ENCODE data around the gene GATA6.

DNA sequence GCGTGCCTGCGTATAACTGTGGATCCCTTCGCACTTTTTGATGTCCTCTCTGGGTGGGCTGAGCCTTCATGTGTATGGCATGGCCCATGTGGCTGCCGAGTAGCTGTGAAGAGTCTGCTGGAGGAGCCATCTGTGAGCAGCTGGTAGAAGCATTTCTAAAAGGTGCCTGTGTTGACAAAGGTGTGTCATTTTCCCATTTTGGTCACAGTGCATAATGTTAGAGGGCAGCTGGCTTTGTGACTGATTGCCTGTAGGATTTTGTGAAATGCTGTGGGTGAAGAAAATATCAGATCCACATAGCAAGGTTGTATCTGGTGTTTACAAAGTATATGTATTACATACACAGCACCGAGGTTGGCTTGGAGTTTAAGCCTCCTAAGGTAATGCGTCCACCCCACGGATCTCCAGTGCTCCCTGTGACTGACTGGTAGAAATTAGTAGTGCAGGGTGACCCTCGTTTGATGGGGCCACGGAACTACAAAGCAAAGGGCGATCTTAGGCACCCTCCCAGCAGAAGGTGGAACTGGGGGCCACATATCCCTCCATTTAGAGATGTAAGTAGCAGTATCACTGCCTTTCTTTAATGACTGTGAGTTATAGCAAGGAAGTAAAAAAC, 16.5 kb downstream of the GATA6 start:
- TF ChIP-seq, protein P1, sequence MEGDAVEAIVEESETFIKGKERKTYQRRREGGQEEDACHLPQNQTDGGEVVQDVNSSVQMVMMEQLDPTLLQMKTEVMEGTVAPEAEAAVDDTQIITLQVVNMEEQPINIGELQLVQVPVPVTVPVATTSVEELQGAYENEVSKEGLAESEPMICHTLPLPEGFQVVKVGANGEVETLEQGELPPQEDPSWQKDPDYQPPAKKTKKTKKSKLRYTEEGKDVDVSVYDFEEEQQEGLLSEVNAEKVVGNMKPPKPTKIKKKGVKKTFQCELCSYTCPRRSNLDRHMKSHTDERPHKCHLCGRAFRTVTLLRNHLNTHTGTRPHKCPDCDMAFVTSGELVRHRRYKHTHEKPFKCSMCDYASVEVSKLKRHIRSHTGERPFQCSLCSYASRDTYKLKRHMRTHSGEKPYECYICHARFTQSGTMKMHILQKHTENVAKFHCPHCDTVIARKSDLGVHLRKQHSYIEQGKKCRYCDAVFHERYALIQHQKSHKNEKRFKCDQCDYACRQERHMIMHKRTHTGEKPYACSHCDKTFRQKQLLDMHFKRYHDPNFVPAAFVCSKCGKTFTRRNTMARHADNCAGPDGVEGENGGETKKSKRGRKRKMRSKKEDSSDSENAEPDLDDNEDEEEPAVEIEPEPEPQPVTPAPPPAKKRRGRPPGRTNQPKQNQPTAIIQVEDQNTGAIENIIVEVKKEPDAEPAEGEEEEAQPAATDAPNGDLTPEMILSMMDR (tag by site-specific recombination; IDR thresholded peaks at IDR 0.05) = no peak
- TF ChIP-seq ZNF529 (tag by site-specific recombination; IDR thresholded peaks at IDR 0.05; ENCODE audit: insufficient replicate concordance) = no peak
- no peak for TF ChIP-seq ZNF76 (tag by site-specific recombination; IDR thresholded peaks at IDR 0.05; ENCODE audit: borderline replicate concordance, low read depth)
- TF ChIP-seq ZNF776 (tag by site-specific recombination; IDR thresholded peaks at IDR 0.05; ENCODE audit: borderline replicate concordance) = no peak
- no peak for TF ChIP-seq KLF9 (tag by site-specific recombination; IDR thresholded peaks at IDR 0.05; ENCODE audit: low read depth)
- TF ChIP-seq ZNF555 (tag by site-specific recombination; conservative IDR thresholded peaks at IDR 0.05) = no peak
- TF ChIP-seq REPIN1 (tag by site-specific recombination; IDR thresholded peaks at IDR 0.05; ENCODE audit: low read depth) = no peak
- TF ChIP-seq TCF7L2 (IDR thresholded peaks at IDR 0.05; ENCODE audit: borderline replicate concordance, low read depth, low read length) = no peak
- TF ChIP-seq, protein P2, sequence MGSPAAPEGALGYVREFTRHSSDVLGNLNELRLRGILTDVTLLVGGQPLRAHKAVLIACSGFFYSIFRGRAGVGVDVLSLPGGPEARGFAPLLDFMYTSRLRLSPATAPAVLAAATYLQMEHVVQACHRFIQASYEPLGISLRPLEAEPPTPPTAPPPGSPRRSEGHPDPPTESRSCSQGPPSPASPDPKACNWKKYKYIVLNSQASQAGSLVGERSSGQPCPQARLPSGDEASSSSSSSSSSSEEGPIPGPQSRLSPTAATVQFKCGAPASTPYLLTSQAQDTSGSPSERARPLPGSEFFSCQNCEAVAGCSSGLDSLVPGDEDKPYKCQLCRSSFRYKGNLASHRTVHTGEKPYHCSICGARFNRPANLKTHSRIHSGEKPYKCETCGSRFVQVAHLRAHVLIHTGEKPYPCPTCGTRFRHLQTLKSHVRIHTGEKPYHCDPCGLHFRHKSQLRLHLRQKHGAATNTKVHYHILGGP (tag by site-specific recombination; IDR thresholded peaks at IDR 0.05) = no peak
- no peak for TF ChIP-seq GLIS1 (tag by site-specific recombination; IDR thresholded peaks at IDR 0.05)

Data from HEK293 (cell line).